NCI-H226 (cell line): ENCODE results near the gene COA8.

Experiments
- DNase-seq: peaks from one replicate; pipeline ENCODE4 v3.0.0-alpha.2; 2015

COA8 gene

DNA sequence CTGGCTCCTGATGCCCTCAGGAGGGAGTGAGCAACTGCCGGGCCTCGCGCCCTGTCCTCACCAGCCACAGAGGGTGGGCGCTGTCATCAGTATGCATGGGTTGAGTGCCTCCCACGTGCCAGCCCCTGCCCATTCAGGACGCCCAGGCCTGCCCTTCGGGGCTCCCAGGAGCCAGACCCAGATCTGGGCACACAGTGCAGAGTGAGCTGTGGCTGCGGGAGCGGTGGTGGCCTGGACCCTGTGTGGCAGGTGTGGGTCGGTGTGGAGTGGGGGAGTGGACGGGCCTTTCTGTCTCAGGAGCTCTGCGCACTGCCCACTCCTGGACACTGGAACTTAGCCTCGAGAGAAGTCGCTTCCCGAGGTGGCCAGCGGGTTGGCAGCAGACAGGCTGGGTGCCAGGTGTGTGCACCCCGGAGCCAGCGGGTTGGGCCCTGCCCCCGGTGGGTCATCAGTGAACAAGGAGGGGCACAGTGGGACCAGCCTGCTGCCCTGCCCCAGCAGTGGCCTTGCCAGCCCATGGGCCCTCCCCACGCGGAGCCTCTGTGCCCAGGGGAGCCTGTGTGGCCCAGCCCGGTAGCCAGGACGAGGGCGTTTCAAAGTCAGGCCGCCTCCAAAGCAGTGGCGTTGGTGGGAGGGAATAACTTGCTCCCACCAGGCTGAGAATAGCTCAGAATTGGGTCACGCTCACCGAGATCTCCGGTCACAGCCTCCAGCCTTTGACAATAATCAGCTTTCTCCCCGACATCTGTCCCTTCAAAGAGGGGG, 24.3 kb upstream of the COA8 start:
- DNase-seq = no peak

DNA sequence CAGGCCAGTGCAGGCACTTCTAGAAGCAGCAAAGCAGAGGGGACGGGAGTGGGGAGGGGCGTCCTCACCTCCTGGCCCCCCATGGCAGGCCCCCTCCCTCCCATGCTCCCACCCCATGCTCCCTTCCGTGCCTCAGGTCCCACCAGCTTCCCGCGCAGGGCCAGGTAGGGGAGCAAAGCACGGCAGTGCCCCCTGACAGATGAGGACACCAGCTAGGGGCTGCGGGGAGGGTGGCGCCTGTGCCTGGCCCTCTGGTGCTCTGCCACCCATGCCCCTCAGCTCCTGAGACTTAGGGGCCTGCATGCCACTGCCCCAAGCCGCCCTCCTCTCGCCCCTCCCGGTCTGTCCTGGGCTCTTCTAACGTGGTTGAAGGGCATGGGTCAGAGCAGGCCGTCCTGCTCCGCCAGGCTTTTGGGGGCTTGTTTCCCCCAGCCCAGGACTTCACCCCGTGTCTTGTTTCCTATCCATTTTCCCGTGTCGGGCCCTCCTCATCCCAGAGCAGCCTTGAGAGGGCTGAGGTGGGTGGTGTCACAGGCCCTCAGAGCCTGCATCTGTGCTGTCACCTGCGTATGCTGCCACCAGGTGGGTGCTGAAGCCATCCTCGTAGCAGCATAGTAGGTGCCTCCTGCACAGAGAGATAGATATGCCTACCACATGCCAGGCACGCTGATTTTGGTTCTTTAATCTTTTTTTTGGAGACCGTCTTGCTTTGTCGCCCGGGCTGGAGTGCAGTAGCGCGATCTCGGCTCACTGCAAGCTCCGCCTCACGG, 23.5 kb upstream of the COA8 start:
- DNase-seq = no peak

DNA sequence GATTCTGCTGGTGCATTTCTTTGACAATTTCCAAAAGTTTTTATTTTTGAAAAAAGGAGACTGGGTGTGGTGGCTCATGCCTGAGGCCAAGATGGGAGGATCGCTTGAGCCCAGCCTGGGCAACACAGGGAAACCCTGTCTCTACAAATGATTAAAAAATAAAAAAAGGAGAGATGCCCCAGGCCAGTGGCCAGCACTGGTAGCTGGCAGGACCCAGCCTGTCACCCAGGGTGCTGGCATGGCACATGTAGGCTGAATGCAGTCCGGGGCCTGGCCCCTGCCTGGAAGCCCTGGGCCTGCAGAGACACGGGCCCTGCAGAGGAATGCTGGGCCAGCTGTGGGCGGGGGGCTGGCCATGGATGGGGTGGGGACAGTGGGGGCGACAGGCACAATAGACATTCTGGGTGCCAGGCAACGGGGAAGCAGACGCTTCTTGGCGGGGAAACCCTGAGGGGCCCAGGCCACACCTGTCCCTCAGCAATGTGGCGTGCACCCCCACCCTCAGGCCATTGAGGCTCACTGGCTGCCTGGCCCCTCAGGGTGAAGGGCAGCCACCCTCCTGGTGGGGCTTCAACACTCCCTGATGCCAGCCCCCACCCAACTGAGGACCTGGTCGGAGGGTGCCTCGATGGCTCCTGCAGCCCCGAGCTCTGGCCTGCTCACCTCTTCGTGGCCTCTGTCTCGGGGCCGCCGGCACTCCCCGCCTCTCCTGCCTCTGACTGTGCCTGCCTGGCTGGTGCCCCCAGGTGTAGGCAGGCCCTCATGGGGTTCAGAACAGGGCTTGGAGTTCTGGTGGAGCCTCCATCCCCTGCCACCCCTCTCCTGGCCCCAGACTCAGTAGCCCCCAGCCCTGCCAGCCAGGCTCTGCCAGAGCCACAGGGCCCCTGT, 21.7 kb upstream of the COA8 start:
- DNase-seq = no peak

DNA sequence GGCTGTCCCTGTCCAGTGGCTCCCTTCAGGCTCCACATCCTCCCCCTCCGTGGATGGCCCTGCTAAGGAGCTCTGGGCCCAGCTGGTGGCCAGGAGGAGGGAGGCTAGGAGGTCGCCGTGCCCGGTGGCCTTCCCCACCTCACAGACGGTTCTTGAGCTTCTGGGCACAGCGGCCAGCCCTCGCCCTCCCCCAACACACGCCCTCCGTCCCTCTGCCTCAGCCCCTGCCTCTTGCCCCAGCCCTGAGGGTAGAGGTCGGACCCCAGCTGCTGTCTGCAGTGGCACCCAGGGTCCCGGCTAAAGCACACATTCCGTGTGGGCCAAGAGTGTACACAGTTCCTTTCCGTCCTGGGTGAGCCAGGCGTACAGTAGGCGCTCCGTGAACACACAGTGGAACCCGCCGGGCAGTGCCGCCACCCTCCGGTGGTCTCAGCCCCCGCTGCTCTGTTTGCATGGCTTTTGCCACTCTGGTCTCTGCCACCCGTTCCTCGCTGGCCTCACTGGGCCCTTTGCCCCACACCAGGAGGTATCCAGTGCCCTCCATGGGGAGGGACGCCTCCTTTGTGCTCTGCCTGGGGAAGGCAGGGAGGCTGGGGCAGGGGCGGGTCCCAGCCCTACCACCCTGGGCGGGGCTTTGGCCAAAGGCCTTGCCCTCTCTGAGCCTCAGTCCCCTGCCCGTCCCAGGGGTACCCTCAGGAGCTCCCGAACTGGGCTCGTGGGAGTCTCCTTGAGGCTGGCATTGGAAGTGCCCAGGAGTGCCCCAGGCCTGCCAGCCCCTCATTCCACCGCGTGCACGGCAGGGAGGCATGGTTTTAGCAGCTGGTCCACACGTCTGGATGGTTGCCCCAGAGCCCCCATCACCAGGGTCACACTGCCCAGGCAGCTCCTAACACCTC, 20.8 kb upstream of the COA8 start:
- no peak for DNase-seq

DNA sequence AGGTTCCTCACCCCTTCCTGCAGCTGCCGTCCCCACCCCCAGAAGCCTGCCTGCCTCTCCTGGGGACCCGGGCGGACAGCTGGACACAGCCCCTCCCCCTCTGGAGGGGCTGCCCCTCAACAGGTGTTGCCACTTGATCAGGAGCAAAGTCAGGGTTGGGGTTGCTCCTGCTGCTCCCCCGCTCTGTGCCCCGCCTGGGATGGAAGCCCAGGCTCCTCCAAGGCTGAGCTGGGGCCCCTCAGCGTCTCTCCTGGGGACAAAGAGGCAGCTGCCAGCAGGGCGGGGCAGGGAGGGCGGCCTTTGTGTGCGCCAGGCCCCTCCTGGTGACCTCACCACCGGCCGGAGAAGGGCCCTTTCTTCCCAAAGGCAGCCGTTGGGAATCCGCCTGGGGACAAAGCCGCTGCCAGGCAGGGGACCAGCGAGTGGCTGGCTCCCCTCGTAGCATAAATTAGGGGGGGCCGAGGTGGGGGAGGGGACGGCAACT, 20.1 kb upstream of the COA8 start:
- DNase-seq = no peak

DNA sequence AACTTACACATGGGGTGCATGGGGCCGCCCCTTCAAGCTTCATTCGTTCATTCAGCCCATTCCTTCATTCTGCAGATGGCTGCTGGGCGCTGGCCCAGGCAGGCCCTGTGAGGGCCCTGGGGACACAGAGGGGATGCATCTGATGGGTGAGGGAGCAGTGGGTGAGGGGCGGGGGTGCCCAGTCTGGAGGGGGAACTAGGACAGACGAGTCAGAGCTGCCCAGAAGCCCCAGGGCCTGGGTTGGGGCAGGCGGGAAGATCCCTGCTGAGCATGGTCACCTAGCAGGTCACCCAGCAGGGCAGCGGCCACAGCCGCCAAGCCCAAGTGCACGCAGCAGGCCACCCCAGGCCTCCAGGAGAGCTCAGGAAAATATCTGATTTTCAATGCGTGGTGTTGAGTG, 19.6 kb upstream of the COA8 start:
- DNase-seq = no peak

DNA sequence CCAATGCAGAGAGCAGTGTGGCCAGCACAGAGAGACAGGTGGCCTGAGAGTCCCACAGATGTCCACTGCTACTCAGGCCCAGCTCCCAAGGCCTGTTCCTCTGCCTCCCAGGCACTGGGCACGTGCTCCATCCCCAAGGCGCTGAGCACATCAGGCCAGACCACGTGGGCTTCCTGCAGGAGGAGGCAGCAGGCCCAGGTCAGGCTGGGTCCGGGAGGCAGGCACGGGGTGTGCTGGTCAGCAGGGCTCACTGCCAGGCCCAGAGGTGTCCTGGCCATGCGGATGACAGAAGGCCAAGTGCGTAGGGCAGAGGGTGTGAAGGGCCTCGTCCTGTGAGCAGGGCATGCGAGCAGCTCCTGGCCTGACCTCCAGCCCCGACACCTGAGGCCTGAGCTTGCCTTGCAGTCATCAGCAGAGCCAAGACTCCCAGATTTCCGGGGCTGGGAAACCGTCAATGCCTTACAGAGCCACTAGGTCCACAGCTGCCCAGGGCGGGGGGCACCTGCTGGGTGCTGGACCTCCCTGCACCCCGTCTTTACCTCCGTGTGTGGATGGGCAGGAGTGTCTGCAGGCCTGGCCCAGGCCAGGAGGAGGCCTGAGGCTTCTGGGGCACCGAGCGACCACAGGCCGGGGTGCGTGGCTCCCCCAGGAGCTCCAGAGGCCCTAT, 18.9 kb upstream of the COA8 start:
- DNase-seq = no peak

DNA sequence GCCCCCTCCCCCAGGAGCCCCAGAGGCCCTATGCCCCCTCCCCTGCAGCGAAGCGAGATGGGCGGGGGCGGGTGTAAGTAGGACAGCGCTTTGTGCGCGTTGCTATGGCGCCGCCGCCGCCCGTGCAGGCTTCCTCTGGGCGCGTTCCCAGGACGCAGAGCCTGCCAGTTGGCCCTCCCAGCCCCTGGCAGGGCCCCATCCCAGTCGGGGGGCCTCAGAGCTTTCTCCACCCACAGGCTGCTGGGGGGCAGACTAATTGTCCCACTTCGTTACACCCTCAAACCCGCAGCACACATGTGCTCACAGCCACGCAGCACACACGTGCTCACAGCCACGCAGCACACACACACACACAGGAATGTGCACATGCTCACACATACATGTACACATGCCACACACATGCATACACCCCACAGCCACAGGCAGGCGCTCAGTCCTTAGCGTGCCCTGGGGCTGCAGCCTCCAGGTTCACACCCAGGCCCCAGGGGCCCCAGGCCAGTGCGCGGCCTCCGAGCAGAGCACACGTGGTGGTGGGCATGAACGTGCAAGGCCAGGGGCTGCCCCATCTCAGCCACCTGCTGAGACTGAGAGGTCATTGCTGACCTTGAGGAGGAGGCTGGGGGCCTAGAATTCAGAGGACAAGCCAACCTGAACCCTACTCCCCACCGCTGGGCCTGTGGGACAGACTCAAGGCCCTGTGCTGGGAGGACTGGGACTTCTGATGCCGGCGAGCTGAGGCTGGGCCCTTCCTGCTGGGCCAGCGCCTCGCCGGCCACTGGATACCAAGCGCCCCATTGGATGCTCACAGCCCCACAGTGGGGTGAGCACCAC, 18.2 kb upstream of the COA8 start:
- DNase-seq = no peak

DNA sequence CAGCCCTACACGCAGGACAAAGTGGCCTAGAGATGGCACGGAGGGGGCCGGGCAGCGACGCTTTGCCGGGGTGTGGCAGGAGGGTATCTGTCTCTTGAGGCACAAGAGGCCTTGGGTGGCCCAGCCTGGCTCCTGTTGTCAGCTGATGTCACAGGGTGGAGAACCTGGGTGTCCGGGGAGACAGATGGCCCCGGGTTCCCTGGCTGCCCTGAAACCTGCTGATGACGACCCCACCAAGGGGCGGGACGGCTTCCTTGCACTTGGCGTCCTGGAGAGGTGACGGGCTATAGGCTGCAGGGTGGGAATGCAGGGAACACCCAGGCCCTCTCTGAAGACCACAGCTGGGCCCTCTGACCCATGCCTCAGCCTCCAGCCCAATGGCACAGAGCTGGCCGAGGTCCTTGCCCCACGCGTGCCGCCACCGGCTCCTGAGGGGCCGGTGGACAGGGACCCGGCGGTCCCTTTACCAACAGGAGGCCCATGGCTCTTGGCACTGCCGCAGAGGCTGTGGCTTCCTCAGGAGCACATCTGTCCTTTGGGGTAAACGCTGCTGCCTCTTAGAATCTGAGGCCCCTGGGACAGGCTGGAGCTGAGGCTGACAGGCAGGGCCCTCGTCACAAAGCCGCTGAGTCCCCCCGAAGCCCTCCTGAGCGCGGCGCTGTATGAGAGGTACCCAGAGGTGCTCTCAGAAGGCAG, 17.4 kb upstream of the COA8 start:
- no peak for DNase-seq

DNA sequence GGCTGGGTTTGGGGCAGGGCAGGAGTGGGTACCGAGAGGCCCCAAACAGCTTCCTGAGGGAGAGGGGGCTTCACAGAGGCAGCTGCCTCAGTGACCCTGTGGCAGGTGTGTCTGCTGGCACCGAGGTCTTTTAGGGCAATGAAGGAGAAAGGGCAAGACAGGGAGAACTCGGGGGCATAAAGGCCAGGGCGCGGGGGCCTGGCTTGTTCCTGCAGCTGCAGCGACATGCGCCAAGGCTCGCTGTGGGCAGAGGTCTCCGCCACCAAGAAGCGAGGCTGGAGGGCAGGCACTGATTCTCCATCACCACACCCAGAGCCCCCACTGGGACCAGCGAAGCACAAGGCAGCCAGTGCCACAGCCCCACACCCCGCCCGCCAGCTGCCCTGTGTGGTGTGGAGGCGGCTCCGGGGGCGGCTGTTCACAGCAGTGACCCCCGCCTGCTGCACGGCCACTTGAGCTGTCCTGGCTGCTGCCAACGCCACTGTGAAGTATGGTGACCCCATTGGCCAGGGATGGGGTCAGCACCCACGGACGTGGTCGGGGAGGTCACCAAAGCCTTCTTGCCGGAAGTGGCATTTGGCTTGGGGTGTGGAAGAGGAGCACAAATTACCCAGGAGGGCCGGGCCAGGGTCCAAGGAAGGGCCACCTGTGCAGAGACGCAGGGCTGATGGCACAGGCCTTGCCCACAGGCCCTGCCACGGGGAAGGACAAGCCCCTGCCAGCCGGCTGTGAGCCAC, 16.7 kb upstream of the COA8 start:
- DNase-seq = no peak

DNA sequence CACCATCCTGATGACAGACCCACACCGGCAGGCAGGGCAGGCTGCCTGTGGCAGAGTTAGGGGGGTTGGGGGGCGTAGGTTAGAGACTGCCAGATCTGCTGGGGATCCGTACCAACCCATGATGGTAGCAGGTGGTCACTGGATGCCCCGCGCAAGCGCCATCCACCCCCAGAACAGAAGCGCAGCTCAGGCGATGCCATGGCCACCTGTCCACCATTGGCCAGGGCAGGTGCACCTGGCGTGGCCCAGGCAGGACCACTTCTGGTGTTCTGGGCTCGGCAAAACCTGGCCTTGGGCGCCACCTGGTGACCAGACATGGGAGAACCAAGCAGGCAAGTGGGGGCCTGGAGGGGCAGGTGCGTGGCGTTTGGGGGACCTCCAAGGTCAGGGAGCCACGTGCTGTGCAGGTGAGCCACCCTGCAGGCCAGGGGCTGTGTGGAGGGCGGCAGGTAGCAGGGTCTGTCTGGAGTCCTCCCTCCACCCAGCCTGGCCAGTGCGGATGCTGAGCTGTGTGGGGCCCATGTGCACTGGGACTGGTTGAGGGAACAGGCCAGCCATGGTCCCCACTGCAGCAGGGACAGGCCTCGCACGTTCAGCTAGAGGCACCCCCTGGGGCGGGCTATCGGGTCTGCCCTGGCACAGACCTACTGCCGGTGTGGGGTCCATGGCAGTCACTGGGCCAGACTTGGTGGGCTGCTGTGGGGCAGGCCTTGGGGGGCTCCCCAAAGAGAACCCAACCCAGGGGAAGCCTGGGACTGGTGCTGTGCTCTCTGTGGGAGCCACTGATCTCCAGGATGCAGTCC, 15.9 kb upstream of the COA8 start:
- DNase-seq = no peak

DNA sequence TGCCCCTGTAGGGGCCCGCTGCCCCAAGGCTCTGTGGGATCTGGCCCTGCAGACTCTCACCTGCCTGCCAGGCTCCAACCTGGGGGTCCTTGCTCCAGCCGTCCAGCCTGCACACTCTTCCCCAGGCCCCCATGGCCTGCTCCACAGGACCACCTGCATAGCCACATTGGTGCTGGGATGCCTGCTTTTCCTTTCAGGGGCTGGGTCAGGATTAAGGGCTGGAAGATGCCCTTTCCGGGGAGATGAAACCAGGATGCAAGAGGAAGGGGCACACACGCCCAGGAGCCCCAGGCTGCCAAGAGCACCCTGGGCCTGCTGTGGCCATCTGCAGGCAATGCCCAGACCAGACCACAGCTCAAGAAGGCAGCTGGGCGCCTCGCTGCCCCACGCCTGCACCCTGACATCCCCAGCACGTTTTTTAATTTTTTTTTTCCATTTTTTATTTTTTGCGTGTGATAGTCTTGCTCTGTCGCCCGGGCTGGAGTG, 15.3 kb upstream of the COA8 start:
- DNase-seq = no peak

DNA sequence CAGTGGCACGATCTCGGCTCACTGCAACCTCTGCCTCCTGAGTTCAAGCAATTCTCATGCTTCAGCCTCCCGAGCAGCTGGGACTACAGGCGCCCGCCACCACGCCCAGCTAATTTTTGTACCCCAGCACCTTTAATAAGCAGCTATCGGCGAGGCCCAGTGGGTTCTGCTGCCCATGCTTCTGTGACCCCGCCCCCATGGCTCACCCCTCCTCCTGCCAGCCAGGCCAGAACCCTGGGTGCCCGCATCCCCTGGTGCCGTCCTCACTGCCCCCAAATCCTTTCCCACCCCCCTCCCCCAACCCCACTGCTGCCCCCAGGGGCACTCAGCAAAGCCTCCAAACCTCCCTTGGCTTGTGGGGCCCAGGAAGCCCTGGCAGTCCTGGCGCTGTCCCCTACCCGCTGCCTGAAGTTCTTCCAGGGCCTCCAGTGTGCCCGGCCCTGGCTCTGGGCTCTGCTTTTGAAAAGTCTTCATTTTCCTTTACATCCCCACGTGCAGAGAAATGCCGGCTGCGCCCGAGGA, 14.8 kb upstream of the COA8 start:
- DNase-seq = no peak

DNA sequence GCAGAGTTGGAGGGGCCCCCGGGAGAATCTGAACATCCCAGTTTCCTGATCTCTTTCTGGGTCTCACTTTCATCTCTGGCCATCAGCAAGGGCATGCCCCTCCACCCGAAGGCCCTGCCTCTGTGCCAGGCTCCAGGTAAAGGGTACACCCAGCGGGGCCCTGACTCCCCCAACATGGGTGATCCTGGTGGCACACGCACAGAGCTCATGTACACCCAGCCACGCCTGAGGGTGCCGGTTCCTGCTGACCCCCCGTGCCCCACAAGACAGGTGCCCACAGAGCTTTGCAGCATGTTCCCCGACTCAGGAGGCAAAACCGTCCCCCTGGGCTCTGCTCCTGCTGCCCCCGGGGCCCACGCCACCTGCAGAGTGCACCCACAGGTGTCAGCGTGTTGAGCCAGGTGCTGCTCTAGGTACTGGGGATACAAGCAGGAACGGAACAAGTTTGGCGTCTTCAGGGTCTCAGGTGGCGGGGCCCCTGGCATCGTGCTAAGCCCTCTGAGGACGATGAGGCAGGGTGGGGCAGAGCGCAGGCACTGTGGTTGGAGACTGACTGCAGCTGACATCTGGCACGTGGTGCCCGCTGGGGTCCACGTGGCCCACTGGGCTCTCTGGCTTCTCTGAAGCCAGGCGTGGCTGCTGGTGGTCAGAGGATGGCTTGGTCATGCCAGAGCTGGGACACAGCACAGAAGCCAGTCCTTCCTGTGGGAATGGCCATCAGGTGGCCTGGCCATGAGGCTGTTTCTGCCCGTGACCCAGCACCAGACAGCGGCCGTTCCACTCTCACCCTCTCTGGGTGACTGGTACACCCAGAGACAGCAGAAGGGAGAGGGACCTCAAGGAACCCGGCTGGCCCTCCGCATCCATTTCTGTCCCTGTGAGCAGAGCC, 14.1 kb upstream of the COA8 start:
- no peak for DNase-seq

DNA sequence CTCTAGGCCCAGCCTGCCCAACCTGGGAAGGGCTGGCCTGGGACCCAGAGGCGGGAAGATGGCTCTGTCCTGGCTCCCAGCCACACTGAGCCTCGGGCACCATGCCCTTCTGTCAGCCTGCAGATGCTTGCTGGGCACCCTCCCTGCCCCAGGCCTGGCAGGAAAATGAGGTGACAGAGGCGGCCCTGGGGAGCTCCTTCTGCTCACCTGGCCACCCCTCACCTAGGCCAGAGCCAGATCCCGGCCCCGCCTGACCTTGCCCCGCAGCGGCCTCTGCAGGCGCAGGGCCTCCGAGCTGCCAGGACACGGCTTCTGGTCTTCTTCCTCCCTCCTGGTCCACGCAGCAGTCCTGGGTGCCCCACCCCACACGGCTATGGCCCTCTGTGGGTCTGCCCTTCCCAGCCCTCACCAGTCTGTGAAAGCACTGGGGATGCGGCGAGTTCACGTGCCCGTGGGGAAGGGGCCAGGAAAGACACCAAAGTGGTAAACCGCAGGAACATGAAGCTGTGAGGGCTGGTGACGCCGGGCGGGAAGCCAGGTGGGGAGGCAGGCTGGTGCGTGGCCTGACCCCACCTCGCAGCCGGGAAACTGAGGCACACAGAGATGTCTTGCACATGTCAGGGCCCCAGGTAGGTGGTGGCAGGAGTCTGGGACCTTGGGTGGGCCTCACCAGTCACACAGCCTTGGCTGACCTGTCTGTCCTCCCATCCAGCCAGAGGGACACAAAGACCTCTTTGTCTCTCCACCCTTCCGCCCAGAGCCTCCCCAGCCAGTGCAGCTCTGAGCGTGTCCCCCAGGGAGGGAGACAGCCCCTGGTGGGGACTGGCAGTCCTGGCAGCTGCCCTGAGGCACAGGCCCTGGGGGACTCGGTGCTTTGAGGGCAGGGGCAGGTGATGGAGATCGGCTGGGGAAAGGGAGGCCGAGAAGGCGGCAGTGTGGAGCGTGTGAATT, 13.1 kb upstream of the COA8 start:
- no peak for DNase-seq
